BLaER1 treated with 17β-estradiol and CSF1 and Interleukin-3, amounts not matched to agents 10 nM and 100 nM (cell line): ENCODE measurements around the gene ACSF3.

Experiments
- H3K27ac ChIP-seq, 11 experiments: shearing (Covaris generic); formaldehyde crosslinking; 2 replicates each; pipeline ENCODE4 v1.8.1; 2022
- H3K27me3 ChIP-seq, 11 experiments: shearing (Covaris generic); formaldehyde crosslinking; 2 replicates each; pipeline ENCODE4 v1.8.1; 2022
- H3K36me3 ChIP-seq, 11 experiments: shearing (Covaris generic); formaldehyde crosslinking; 2 replicates each; pipeline ENCODE4 v1.8.1; 2022
- H3K4me1 ChIP-seq, 10 experiments: shearing (Covaris generic); formaldehyde crosslinking; 2 replicates each; pipeline ENCODE4 v1.8.1; 2022
- H3K4me2 ChIP-seq, 11 experiments: shearing (Covaris generic); formaldehyde crosslinking; 2 replicates each; pipeline ENCODE4 v1.8.1; 2022
- H3K4me3 ChIP-seq, 10 experiments: shearing (Covaris generic); formaldehyde crosslinking; 2 replicates each; pipeline ENCODE4 v1.8.1; 2022
- H3K9ac ChIP-seq, 11 experiments: shearing (Covaris generic); formaldehyde crosslinking; 2 replicates each; pipeline ENCODE4 v1.8.1; 2022
- H3K9me3 ChIP-seq, 11 experiments: shearing (Covaris generic); formaldehyde crosslinking; replicated peaks in 1 of 11; 2 replicates each; pipeline ENCODE4 v1.8.1; 2022
- H4K20me1 ChIP-seq, 11 experiments: shearing (Covaris generic); formaldehyde crosslinking; 2 replicates each; pipeline ENCODE4 v1.8.1; 2022
- Cebpa-rat ChIP-seq, 11 experiments: shearing (Covaris generic); IDR thresholded peaks; 2 replicates each; pipeline ENCODE4 v1.8.1; 2022

ACSF3 gene

GRCh38 chr16:89099905-89100304 lies 6.3 kb downstream of the ACSF3 start:
- peaks cover 36 to 75% (median 59%) of the 10 kb centered on the region in 11 experiments for H3K36me3 ChIP-seq

GRCh38 chr16:89100601-89101302 lies 7.1 kb downstream of the ACSF3 start:
- Histone ChIP-seq H3K9me3 (no peaks in the 10 kb centered on the region), H3K4me3 (peak overlapping the region in 2 of 10 experiments; percentile 11 to 15; a peak in 1 of 20 replicates), H3K4me1 (peaks cover 96 to 100% (median 100%) of the 10 kb centered on the region in 10 experiments), H3K27ac (peak overlapping the region in 2 of 11 experiments; percentile 40 to 46; a peak in 4 of 22 replicates), H3K4me2 (peak overlapping the region; percentile 77 to 100 (median 88)), H4K20me1 (peaks cover 59 to 100% (median 98%) of the 10 kb centered on the region in 11 experiments; a peak in 21 of 22 replicates), H3K9ac (peak overlapping the region in 6 of 11 experiments; percentile 1 to 33 (median 24); a peak in 3 of 22 replicates), H3K36me3 (peaks cover 36 to 78% (median 59%) of the 10 kb centered on the region in 11 experiments), H3K27me3 (0 out of 22 replicates have a peak, but pooled peaks cover 0 to 4% (median 0%) of the 10 kb centered on the region in 11 experiments)
- TF ChIP-seq Cebpa-rat (IDR thresholded peaks at IDR 0.05), result no peak

More at GRCh38 chr16:89099905-89100304, 6.3 kb downstream of the ACSF3 start:
- Histone ChIP-seq H3K9ac (peak overlapping the region in 2 of 11 experiments; percentile 20 to 29; a peak in 2 of 22 replicates), H3K9me3 (no peaks in the 10 kb centered on the region), H3K27ac (peak overlapping the region in 1 of 11 experiments; percentile 10; a peak in 1 of 22 replicates), H3K4me1 (peaks cover 95 to 100% (median 99%) of the 10 kb centered on the region in 10 experiments), H3K4me2 (peak overlapping the region; percentile 77 to 100 (median 88)), H3K4me3 (peak overlapping the region in 1 of 10 experiments; percentile 6; a peak in 1 of 20 replicates), H3K27me3 (0 out of 22 replicates have a peak, but pooled peaks cover 0 to 4% (median 0%) of the 10 kb centered on the region in 11 experiments), H4K20me1 (peaks cover 54 to 96% (median 92%) of the 10 kb centered on the region in 11 experiments; a peak in 20 of 22 replicates)
- peak in 4 of 11 experiments; percentile 12 to 59 (median 43); a peak in 5 of 22 replicates for TF ChIP-seq Cebpa-rat (IDR thresholded peaks at IDR 0.05)

GRCh38 chr16:89101303-89102040 lies 7.8 kb downstream of the ACSF3 start:
- peaks cover 55 to 100% (median 98%) of the 10 kb centered on the region in 11 experiments; a peak in 21 of 22 replicates for H4K20me1 ChIP-seq

GRCh38 chr16:89102041-89102471 lies 8.4 kb downstream of the ACSF3 start:
- no peak for TF ChIP-seq Cebpa-rat (IDR thresholded peaks at IDR 0.05)
- Histone ChIP-seq H3K27ac (peak overlapping the region in 5 of 11 experiments; percentile 4 to 46 (median 15); a peak in 6 of 22 replicates), H3K4me3 (0 out of 20 replicates have a peak overlapping the region, but pooled peaks of 1 of the 10 experiments have one; percentile 4), H3K4me1 (peaks cover 96 to 100% (median 100%) of the 10 kb centered on the region in 10 experiments), H3K9me3 (peaks cover 0 to 4% (median 0%) of the 10 kb centered on the region in 11 experiments; a peak in 7 of 22 replicates), H3K4me2 (peak overlapping the region; percentile 77 to 100 (median 88)), H3K36me3 (peaks cover 38 to 76% (median 55%) of the 10 kb centered on the region in 11 experiments), H3K9ac (peak overlapping the region in 2 of 11 experiments; percentile 9 to 12; a peak in 2 of 22 replicates), H3K27me3 (0 out of 22 replicates have a peak, but pooled peaks cover 0 to 4% (median 0%) of the 10 kb centered on the region in 11 experiments), H4K20me1 (peaks cover 50 to 100% (median 99%) of the 10 kb centered on the region in 11 experiments; a peak in 21 of 22 replicates)

More at GRCh38 chr16:89101303-89102040, 7.8 kb downstream of the ACSF3 start:
- Histone ChIP-seq H3K36me3 (peaks cover 36 to 75% (median 52%) of the 10 kb centered on the region in 11 experiments), H3K9me3 (no peaks in the 10 kb centered on the region), H3K27me3 (0 out of 22 replicates have a peak, but pooled peaks cover 0 to 4% (median 0%) of the 10 kb centered on the region in 11 experiments), H3K9ac (peak overlapping the region in 2 of 11 experiments; percentile 12 to 19; a peak in 2 of 22 replicates), H3K27ac (peak overlapping the region in 5 of 11 experiments; percentile 4 to 46 (median 21); a peak in 6 of 22 replicates), H3K4me2 (peak overlapping the region; percentile 77 to 100 (median 88)), H3K4me1 (peaks cover 96 to 100% (median 100%) of the 10 kb centered on the region in 10 experiments), H3K4me3 (0 out of 20 replicates have a peak overlapping the region, but pooled peaks of 1 of the 10 experiments have one; percentile 4)
- TF ChIP-seq Cebpa-rat (IDR thresholded peaks at IDR 0.05), result no peak

GRCh38 chr16:89102481-89103073 lies 8.9 kb downstream of the ACSF3 start:
- H3K36me3 ChIP-seq, result peaks cover 43 to 81% (median 60%) of the 10 kb centered on the region in 11 experiments
- H4K20me1 ChIP-seq, result peaks cover 45 to 99% (median 96%) of the 10 kb centered on the region in 11 experiments; a peak in 21 of 22 replicates
- H3K27me3 ChIP-seq, result 0 out of 22 replicates have a peak, but pooled peaks cover 0 to 4% (median 0%) of the 10 kb centered on the region in 11 experiments
- peaks cover 2 to 9% (median 3%) of the 10 kb centered on the region in 11 experiments; a peak in 21 of 22 replicates for H3K9me3 ChIP-seq
- H3K9ac ChIP-seq, result 0 out of 22 replicates have a peak overlapping the region, but pooled peaks of 3 of the 11 experiments have one; percentile 9 to 57 (median 12)
- H3K4me1 ChIP-seq, result peaks cover 91 to 100% (median 100%) of the 10 kb centered on the region in 10 experiments
- H3K4me2 ChIP-seq, result peak overlapping the region; percentile 77 to 100 (median 88)
- H3K4me3 ChIP-seq, result no peak overlapping the region
- H3K27ac ChIP-seq, result peak overlapping the region in 2 of 11 experiments; percentile 15 to 46; a peak in 2 of 22 replicates
- no peak for TF ChIP-seq Cebpa-rat (IDR thresholded peaks at IDR 0.05)

- no peak overlapping the region for H3K27ac ChIP-seq
- H3K9me3 ChIP-seq, result peaks cover 7 to 15% (median 9%) of the 10 kb centered on the region in 11 experiments; a peak in 21 of 22 replicates
- peaks cover 49 to 87% (median 66%) of the 10 kb centered on the region in 11 experiments for H3K36me3 ChIP-seq
- peaks cover 41 to 93% (median 90%) of the 10 kb centered on the region in 11 experiments; a peak in 21 of 22 replicates for H4K20me1 ChIP-seq
- H3K9ac ChIP-seq, result peak overlapping the region in 2 of 11 experiments; percentile 8 to 57; a peak in 1 of 22 replicates
- no peak overlapping the region for H3K4me3 ChIP-seq
- no peak for TF ChIP-seq Cebpa-rat (IDR thresholded peaks at IDR 0.05)
- H3K4me2 ChIP-seq, result peak overlapping the region in 10 of 11 experiments; percentile 1 to 99 (median 87); a peak in 19 of 22 replicates
- 0 out of 22 replicates have a peak, but pooled peaks cover 0 to 4% (median 0%) of the 10 kb centered on the region in 11 experiments for H3K27me3 ChIP-seq
- peaks cover 85 to 100% (median 95%) of the 10 kb centered on the region in 10 experiments for H3K4me1 ChIP-seq
Measured at GRCh38 chr16:89103156-89103555, 9.5 kb downstream of the ACSF3 start.

GRCh38 chr16:89103781-89104180 lies 10.1 kb downstream of the ACSF3 start:
- no peak for TF ChIP-seq Cebpa-rat (IDR thresholded peaks at IDR 0.05)
- H3K4me3 ChIP-seq, result no peak overlapping the region; a peak in 1 of 20 replicates
- H3K36me3 ChIP-seq, result peaks cover 54 to 91% (median 69%) of the 10 kb centered on the region in 11 experiments
- peaks cover 79 to 97% (median 88%) of the 10 kb centered on the region in 10 experiments for H3K4me1 ChIP-seq
- peak overlapping the region; percentile 77 to 99 (median 88) for H3K4me2 ChIP-seq
- 0 out of 22 replicates have a peak, but pooled peaks cover 0 to 4% (median 0%) of the 10 kb centered on the region in 11 experiments for H3K27me3 ChIP-seq
- H3K9ac ChIP-seq, result peak overlapping the region in 6 of 11 experiments; percentile 47 to 69 (median 58); a peak in 11 of 22 replicates
- peaks cover 8 to 19% (median 15%) of the 10 kb centered on the region in 11 experiments; a peak in 21 of 22 replicates for H3K9me3 ChIP-seq
- H4K20me1 ChIP-seq, result peaks cover 40 to 87% (median 83%) of the 10 kb centered on the region in 11 experiments; a peak in 21 of 22 replicates
- H3K27ac ChIP-seq, result peak overlapping the region in 2 of 11 experiments; percentile 75 to 80; a peak in 2 of 22 replicates
